Tibial nerve (tissue), 4 donors: Measurements from ENCODE around the gene C19orf12. TPM values are rescaled to one million over a fixed set of nuclear protein-coding genes. Genes with fewer than 3 reads are reported as not detected.

ENCODE experiments used
- DNase-seq, 2 donors: peaks; one replicate each; pipeline ENCODE4 v3.0.0-alpha.2; 2019; ENCODE audit warnings: low spot score in 2 of 2
- H3K27ac ChIP-seq, 4 donors: fragments of 200-600 bp; sonication (generic) in 3 of 4; one replicate each; pipeline ENCODE4 v1.5.1; 2017 to 2019; ENCODE audit warnings: mild to moderate bottlenecking in 1 of 4
- H3K27me3 ChIP-seq, 2 donors: fragments of 200-600 bp; sonication (generic) in 1 of 2; one replicate each; pipeline versions ENCODE4 v1.5.1 to v1.6.0; 2017 to 2019
- H3K36me3 ChIP-seq, 3 donors: fragments of 200-600 bp; sonication (generic); one replicate each; pipeline ENCODE4 v1.5.1; 2018 to 2019
- H3K4me1 ChIP-seq, 4 donors: fragments of 200-600 bp; sonication (generic) in 3 of 4; one replicate each; pipeline ENCODE4 v1.5.1; 2017 to 2019
- H3K4me3 ChIP-seq, 4 donors: fragments of 200-600 bp; sonication (generic) in 3 of 4; one replicate each; pipeline ENCODE4 v1.5.1; 2017 to 2019; ENCODE audit warnings: mild to moderate bottlenecking in 1 of 4, moderate library complexity in 1 of 4
- H3K9me3 ChIP-seq, 4 donors: fragments of 200-600 bp; sonication (generic) in 3 of 4; one replicate each; pipeline ENCODE4 v1.5.1; 2017 to 2019
- CTCF ChIP-seq, 5 experiments: fragments of 200-600 bp in 3 of 5; fragments of 450-650 bp in 2 of 5; sonication (generic) in 3 of 5; IDR thresholded peaks; one replicate each; pipeline ENCODE4 v1.5.1; 2016 to 2019; ENCODE audit warnings: antibody characterized with exemption in 5 of 5, mild to moderate bottlenecking in 3 of 5, moderate library complexity in 2 of 5
- EP300 ChIP-seq, 2 donors: sonication (generic); formaldehyde crosslinking; IDR thresholded peaks; one replicate each; pipeline ENCODE4 v1.6.1; 2017; ENCODE audit warnings: antibody characterized with exemption in 2 of 2, mild to moderate bottlenecking in 1 of 2
- POLR2A ChIP-seq, 2 donors: fragments of 450-650 bp; IDR thresholded peaks; one replicate each; pipeline ENCODE4 v1.6.1; 2017; ENCODE audit warnings: antibody characterized with exemption in 2 of 2, mild to moderate bottlenecking in 2 of 2, moderate library complexity in 2 of 2
- WGBS, 2 donors: methylation state at CpG; one replicate each; pipeline ENCODE4 v1.1.5; 2018; 5-methylcytosine and 5-hydroxymethylcytosine counted together
- total RNA-seq, 4 donors: library from RNA; depleted of rRNA; stranded (reverse); fragments of >200 nt; gene quantifications; one replicate each; pipeline ENCODE4 v1.1.0, GENCODE V29; 2016

The C19orf12 gene
- total RNA-seq, 4 donors from 2014 or later: 52.5 to 71.6 (median 56.7) TPM

DNA sequence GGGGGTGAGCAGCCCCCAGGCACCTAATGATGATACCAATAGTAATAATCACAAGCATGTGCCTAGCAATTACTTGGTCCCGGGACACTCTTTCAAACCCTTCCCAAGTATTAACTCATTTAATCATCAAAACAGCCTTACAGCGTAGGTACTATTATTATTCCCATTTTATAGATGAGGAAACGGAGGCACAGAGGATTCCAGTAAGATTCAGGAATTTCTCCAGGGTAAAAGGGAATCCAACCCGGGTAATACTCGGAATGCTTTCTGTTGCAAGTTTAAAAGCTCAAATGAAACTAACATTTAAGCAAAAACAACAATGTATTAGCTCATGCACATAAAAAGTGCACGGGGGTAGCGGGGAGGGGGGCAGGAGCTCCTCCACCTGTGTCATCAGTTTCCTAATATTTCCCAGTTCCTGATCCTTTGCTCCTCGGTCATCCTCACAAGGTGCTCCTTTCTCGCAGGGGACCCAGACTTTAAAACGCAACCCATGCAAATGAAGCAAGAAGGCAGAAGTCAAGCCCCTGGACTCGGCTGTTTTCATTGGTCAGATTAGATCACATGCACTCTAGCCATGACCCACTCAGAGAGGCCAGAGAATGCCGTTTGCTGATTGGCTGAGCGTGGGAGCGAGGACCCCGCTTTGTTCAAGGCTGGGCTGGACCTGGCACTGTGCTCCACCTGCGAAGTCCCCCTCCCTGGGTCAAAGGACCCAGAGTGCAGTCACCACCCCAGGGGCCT, 38.3 kb upstream of the C19orf12 start:
- no peaks in the 10 kb centered on the region for H3K4me1 ChIP-seq
- no peak for DNase-seq
- H3K4me3 ChIP-seq: no peak overlapping the region
- TF ChIP-seq POLR2A (IDR thresholded peaks at IDR 0.05): no peak
- TF ChIP-seq CTCF (IDR thresholded peaks at IDR 0.05): no peak
- TF ChIP-seq EP300 (IDR thresholded peaks at IDR 0.05): no peak
- no peak overlapping the region for H3K27ac ChIP-seq
- H3K36me3 ChIP-seq: no peaks in the 10 kb centered on the region
- no peaks in the 10 kb centered on the region for H3K27me3 ChIP-seq
- 85 to 92% methylated on average over 13 to 16 of the region's 16 CpGs for WGBS, 2 donors
- no peaks in the 10 kb centered on the region for H3K9me3 ChIP-seq

DNA sequence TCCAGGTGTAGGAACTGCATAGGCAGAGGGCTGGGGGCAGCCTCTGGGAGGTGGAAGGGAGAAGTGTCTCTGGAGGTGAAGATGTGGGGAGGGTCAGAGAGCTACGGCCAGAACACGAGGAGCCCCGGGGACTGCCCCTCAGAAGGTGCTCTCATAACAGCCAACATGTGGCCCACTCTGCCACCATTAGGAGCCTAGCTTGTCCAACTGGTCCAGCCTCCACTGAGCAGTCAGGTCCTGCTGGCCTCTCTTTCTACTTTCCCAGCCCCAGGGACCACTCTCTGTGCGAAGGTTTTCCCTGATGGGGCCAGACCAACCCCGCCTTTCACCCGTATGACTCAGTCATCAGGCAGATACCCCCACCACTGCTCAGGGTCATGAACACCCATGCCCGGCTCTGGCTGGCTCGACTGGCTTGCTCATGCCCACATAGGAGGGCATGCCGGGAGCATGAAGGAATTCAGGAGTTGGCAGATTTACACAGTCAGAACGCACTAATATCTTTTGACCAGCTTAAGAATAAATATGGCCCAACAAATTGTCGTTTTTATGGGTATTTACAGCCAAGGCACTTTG, 37.5 kb upstream of the C19orf12 start:
- Histone ChIP-seq H3K9me3 (no peaks in the 10 kb centered on the region), H3K4me1 (no peaks in the 10 kb centered on the region), H3K27ac (no peak overlapping the region), H3K4me3 (no peak overlapping the region), H3K36me3 (no peaks in the 10 kb centered on the region), H3K27me3 (no peaks in the 10 kb centered on the region)
- TF ChIP-seq CTCF (IDR thresholded peaks at IDR 0.05): no peak
- no peak for TF ChIP-seq EP300 (IDR thresholded peaks at IDR 0.05)
- no peak for TF ChIP-seq POLR2A (IDR thresholded peaks at IDR 0.05)
- WGBS, 2 donors: 60 to 63% methylated on average over 11 of the region's 11 CpGs
- no peak for DNase-seq

- Histone ChIP-seq H3K27ac (no peak overlapping the region), H3K4me1 (no peaks in the 10 kb centered on the region), H3K36me3 (no peaks in the 10 kb centered on the region), H3K4me3 (no peak overlapping the region), H3K27me3 (no peaks in the 10 kb centered on the region), H3K9me3 (no peaks in the 10 kb centered on the region)
- no peak for TF ChIP-seq EP300 (IDR thresholded peaks at IDR 0.05)
- no peak for TF ChIP-seq CTCF (IDR thresholded peaks at IDR 0.05)
- no peak for TF ChIP-seq POLR2A (IDR thresholded peaks at IDR 0.05)
- DNase-seq: no peak
- 90 to 96% methylated on average over 3 of the region's 3 CpGs for WGBS, 2 donors
Observed at GRCh38 chr19:29751932-29752331, 36.9 kb upstream of the C19orf12 start.

- TF ChIP-seq POLR2A (IDR thresholded peaks at IDR 0.05) (no peak), CTCF (IDR thresholded peaks at IDR 0.05) (no peak), EP300 (IDR thresholded peaks at IDR 0.05) (no peak)
Observed at GRCh38 chr19:29750001-29750400, 34.9 kb upstream of the C19orf12 start.

More at GRCh38 chr19:29750001-29750400, 34.9 kb upstream of the C19orf12 start:
- Histone ChIP-seq H3K4me1 (no peaks in the 10 kb centered on the region), H3K27ac (no peak overlapping the region), H3K9me3 (no peaks in the 10 kb centered on the region), H3K27me3 (no peaks in the 10 kb centered on the region), H3K4me3 (no peak overlapping the region), H3K36me3 (no peaks in the 10 kb centered on the region)
- WGBS, 2 donors: 76 to 82% methylated on average over 5 of the region's 5 CpGs
- no peak for DNase-seq
